ENCODE data around the gene VN1R5. TPM values are rescaled to one million over a fixed set of nuclear protein-coding genes. Genes with fewer than 3 reads are reported as not detected.
A peak's percentile ranks its signal among the peaks of the same experiment; 100 is the strongest.

The VN1R5 gene
- total and polyA plus RNA-seq, 9 of the 15 experiments (the other 6 are each of a cell fraction or from before 2014, with no cell fraction given), result not detected

- no TSS peak for BruUV-seq (replicated peaks)
- 48% methylated on average over 6 of the region's 6 CpGs for WGBS (ENCODE audit: insufficient coverage, low coverage, missing lambda C conversion rate)
- no peaks in the 10 kb centered on the region for H3K9me1 ChIP-seq (ENCODE audit: control insufficient read depth, insufficient read depth, low read length)
- ChIA-PET POLR2A (no interaction called here), CTCF (ENCODE audit: low intra/inter-chr PET ratio) (no interaction called here)
- no peak overlapping the region; the same call in 2 of the 3 replicates for H3K27ac ChIP-seq (ENCODE audit: extremely low read depth, low read depth, low read length)
- no peak overlapping the region for H3K4me2 ChIP-seq (ENCODE audit: insufficient read depth, low read length)
- H3K9ac ChIP-seq (ENCODE audit: insufficient read depth in 1 of 2, low read depth in 2 of 2, low read length in 2 of 2), result no peak overlapping the region
- ATAC-seq (no peak), FAIRE-seq (no peak), DNase-seq (ENCODE audit: extremely low read depth in 1 of 4, low spot score in 3 of 4) (no peak)
- H2AFZ ChIP-seq (ENCODE audit: low read depth, low read length), result peak overlapping the region; percentile 60; the same call in 1 of the 2 replicates
- H3K4me3 ChIP-seq, result no peak overlapping the region
- peaks cover 7 to 18% of the 10 kb centered on the region in 2 experiments; a peak in 4 of 5 replicates for H3K4me1 ChIP-seq (replicated peaks in 1 of 2; ENCODE audit: control insufficient read depth in 2 of 2, insufficient read depth in 2 of 2, low read length in 2 of 2)
- no peaks in the 10 kb centered on the region for H4K20me1 ChIP-seq (replicated peaks; ENCODE audit: control insufficient read depth, insufficient read depth, low read length)
- H3K79me2 ChIP-seq (ENCODE audit: control insufficient read depth, insufficient read depth, low read length), result no peaks in the 10 kb centered on the region
- peaks cover 11% of the 10 kb centered on the region for H3K9me3 ChIP-seq (replicated peaks; ENCODE audit: control insufficient read depth, insufficient read depth, low read depth, low read length)
- no peaks in the 10 kb centered on the region for H3K36me3 ChIP-seq (ENCODE audit: control insufficient read depth, insufficient read depth, low read length)
- intact Hi-C loops (cut with micrococcal nuclease), result no loop called here
- H3K27me3 ChIP-seq (ENCODE audit: control insufficient read depth in 2 of 2, insufficient read depth in 2 of 2, low read length in 2 of 2), result no peaks in the 10 kb centered on the region
- in situ Hi-C loops (cut with MboI), result no loop called here
- TF ChIP-seq POLR2AphosphoS5 (IDR thresholded peaks at IDR 0.05; ENCODE audit: control insufficient read depth, insufficient read depth, low read depth, low read length) (no peak), NFIX (CRISPR knock-in tag; IDR thresholded peaks at IDR 0.05; ENCODE audit: low read depth) (no peak), MCM2 (IDR thresholded peaks at IDR 0.05; ENCODE audit: low read depth) (no peak), CXXC5 (CRISPR knock-in tag; IDR thresholded peaks at IDR 0.05) (no peak), SIX5 (IDR thresholded peaks at IDR 0.05; ENCODE audit: borderline replicate concordance in 1 of 2, insufficient read depth in 1 of 2, low read depth in 1 of 2, low read length in 2 of 2) (no peak)
- TF ChIP-seq, protein P1, sequence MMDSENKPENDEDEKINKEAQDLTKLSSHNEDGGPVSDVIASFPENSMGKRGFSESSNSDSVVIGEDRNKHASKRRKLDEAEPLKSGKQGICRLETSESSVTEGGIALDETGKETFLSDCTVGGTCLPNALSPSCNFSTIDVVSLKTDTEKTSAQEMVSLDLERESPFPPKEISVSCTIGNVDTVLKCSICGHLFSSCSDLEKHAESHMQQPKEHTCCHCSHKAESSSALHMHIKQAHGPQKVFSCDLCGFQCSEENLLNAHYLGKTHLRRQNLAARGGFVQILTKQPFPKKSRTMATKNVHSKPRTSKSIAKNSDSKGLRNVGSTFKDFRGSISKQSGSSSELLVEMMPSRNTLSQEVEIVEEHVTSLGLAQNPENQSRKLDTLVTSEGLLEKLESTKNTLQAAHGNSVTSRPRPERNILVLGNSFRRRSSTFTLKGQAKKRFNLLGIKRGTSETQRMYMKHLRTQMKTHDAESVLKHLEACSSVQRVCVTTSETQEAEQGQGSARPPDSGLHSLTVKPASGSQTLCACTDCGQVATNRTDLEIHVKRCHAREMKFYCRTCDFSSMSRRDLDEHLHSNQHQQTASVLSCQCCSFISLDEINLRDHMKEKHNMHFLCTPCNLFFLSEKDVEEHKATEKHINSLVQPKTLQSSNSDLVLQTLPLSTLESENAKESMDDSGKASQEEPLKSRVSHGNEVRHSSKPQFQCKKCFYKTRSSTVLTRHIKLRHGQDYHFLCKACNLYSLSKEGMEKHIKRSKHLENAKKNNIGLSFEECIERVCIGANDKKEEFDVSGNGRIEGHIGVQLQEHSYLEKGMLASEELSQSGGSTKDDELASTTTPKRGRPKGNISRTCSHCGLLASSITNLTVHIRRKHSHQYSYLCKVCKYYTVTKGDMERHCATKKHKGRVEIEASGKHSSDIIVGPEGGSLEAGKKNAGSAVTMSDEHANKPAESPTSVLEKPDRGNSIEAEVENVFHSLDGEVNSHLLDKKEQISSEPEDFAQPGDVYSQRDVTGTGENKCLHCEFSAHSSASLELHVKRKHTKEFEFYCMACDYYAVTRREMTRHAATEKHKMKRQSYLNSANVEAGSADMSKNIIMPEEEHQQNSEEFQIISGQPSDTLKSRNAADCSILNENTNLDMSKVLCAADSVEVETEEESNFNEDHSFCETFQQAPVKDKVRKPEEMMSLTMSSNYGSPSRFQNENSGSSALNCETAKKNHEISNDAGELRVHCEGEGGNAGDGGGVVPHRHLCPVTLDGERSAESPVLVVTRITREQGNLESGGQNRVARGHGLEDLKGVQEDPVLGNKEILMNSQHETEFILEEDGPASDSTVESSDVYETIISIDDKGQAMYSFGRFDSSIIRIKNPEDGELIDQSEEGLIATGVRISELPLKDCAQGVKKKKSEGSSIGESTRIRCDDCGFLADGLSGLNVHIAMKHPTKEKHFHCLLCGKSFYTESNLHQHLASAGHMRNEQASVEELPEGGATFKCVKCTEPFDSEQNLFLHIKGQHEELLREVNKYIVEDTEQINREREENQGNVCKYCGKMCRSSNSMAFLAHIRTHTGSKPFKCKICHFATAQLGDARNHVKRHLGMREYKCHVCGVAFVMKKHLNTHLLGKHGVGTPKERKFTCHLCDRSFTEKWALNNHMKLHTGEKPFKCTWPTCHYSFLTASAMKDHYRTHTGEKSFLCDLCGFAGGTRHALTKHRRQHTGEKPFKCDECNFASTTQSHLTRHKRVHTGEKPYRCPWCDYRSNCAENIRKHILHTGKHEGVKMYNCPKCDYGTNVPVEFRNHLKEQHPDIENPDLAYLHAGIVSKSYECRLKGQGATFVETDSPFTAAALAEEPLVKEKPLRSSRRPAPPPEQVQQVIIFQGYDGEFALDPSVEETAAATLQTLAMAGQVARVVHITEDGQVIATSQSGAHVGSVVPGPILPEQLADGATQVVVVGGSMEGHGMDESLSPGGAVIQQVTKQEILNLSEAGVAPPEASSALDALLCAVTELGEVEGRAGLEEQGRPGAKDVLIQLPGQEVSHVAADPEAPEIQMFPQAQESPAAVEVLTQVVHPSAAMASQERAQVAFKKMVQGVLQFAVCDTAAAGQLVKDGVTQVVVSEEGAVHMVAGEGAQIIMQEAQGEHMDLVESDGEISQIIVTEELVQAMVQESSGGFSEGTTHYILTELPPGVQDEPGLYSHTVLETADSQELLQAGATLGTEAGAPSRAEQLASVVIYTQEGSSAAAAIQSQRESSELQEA (IDR thresholded peaks at IDR 0.05; ENCODE audit: low read depth), result no peak
- TF ChIP-seq, protein P2, sequence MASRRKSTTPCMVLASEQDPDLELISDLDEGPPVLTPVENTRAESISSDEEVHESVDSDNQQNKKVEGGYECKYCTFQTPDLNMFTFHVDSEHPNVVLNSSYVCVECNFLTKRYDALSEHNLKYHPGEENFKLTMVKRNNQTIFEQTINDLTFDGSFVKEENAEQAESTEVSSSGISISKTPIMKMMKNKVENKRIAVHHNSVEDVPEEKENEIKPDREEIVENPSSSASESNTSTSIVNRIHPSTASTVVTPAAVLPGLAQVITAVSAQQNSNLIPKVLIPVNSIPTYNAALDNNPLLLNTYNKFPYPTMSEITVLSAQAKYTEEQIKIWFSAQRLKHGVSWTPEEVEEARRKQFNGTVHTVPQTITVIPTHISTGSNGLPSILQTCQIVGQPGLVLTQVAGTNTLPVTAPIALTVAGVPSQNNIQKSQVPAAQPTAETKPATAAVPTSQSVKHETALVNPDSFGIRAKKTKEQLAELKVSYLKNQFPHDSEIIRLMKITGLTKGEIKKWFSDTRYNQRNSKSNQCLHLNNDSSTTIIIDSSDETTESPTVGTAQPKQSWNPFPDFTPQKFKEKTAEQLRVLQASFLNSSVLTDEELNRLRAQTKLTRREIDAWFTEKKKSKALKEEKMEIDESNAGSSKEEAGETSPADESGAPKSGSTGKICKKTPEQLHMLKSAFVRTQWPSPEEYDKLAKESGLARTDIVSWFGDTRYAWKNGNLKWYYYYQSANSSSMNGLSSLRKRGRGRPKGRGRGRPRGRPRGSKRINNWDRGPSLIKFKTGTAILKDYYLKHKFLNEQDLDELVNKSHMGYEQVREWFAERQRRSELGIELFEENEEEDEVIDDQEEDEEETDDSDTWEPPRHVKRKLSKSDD (conservative IDR thresholded peaks at IDR 0.05; ENCODE audit: low read length), result no peak
Measured at GRCh38 chr1:247288341-247288740, 32.5 kb downstream of the VN1R5 start.

Measured in K562 (cell line).